Suprapubic skin (tissue), 4 donors: ENCODE results near the gene AFF2. TPM values are rescaled to one million over a fixed set of nuclear protein-coding genes. Genes with fewer than 3 reads are reported as not detected.
"Not testable (repeated sequence)": the region's sequence is repeated elsewhere in the genome, so short reads cannot be mapped to it uniquely, and the experiment has no call there.

Experiments
- DNase-seq, 2 donors: peaks; one replicate each; pipeline ENCODE4 v3.0.0-alpha.2; 2019; ENCODE audit warnings: low spot score in 2 of 2
- H3K27ac ChIP-seq: fragments of 200-600 bp; sonication (generic); one replicate; pipeline ENCODE4 v1.5.1; 2019
- H3K27me3 ChIP-seq: fragments of 200-600 bp; sonication (generic); one replicate; pipeline ENCODE4 v1.5.1; 2019
- H3K36me3 ChIP-seq: fragments of 200-600 bp; sonication (generic); one replicate; pipeline ENCODE4 v1.5.1; 2019
- H3K4me1 ChIP-seq: fragments of 200-600 bp; sonication (generic); one replicate; pipeline ENCODE4 v1.5.1; 2019
- H3K4me3 ChIP-seq: fragments of 200-600 bp; sonication (generic); one replicate; pipeline ENCODE4 v1.5.1; 2019; ENCODE audit warnings: mild to moderate bottlenecking
- H3K9me3 ChIP-seq: fragments of 200-600 bp; sonication (generic); one replicate; pipeline ENCODE4 v1.5.1; 2019
- CTCF ChIP-seq, 2 donors: fragments of 200-600 bp in 1 of 2; fragments of 450-650 bp in 1 of 2; sonication (generic) in 1 of 2; IDR thresholded peaks; one replicate each; pipeline ENCODE4 v1.5.1; 2016 to 2019; ENCODE audit warnings: antibody characterized with exemption in 2 of 2, mild to moderate bottlenecking in 1 of 2, moderate library complexity in 1 of 2
- EP300 ChIP-seq: sonication (generic); formaldehyde crosslinking; IDR thresholded peaks from one replicate; pipeline ENCODE4 v1.6.1; 2017; ENCODE audit warnings: antibody characterized with exemption
- POLR2A ChIP-seq, 2 donors: fragments of 450-650 bp; IDR thresholded peaks; one replicate each; pipeline ENCODE4 v1.6.1; 2017; ENCODE audit warnings: antibody characterized with exemption in 2 of 2, mild to moderate bottlenecking in 2 of 2, moderate library complexity in 2 of 2
- POLR2AphosphoS5 ChIP-seq, 3 donors: sonication (generic); formaldehyde crosslinking; IDR thresholded peaks; one replicate each; pipeline ENCODE4 v1.6.1; 2017; ENCODE audit warnings: antibody characterized with exemption in 3 of 3
- WGBS: methylation state at CpG from one replicate; pipeline ENCODE4 v1.1.5; 2018; 5-methylcytosine and 5-hydroxymethylcytosine counted together
- total RNA-seq, 4 donors: library from RNA; depleted of rRNA; stranded (reverse); fragments of >200 nt; gene quantifications; one replicate each; pipeline ENCODE4 v1.1.0, GENCODE V29; 2016

The AFF2 gene
- total RNA-seq, 4 donors from 2014 or later: 0.72 to 3.0 (median 1.6) TPM

DNA sequence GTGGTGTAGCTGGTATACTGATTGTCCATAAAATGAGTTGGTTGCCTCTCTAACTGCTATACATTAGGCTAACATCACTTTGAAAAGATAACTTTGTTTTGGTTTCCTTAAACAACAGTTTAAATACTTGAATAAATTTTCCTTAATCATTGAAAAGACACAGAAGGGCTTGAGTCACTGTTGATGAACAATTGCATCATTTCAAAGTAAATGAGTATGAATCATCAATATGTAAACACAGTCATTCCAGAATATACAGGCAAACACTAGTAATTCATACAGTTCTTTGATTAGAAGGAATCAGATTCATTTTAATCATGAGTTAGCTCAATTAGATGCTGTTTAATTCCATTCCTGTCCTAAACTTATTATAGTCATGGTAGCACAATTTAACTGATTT, 160.6 kb downstream of the AFF2 start:
- TF ChIP-seq CTCF (IDR thresholded peaks at IDR 0.05): no peak
- TF ChIP-seq POLR2AphosphoS5 (IDR thresholded peaks at IDR 0.05): no peak
- no peak for TF ChIP-seq POLR2A (IDR thresholded peaks at IDR 0.05)
- no peak for TF ChIP-seq EP300
- H3K9me3 ChIP-seq: no peaks in the 10 kb centered on the region

DNA sequence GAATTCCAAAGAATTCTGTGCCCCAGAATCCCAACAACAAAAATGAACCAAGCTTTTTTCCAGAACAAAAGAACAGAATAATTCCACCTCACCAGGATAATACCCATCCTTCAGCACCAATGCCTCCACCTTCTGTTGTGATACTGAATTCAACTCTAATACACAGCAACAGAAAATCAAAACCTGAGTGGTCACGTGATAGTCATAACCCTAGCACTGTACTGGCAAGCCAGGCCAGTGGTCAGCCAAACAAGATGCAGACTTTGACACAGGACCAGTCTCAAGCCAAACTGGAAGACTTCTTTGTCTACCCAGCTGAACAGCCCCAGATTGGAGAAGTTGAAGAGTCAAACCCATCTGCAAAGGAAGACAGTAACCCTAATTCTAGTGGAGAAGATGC, 161.6 kb downstream of the AFF2 start:
- 53% methylated on average over 1 of the region's 1 CpG for WGBS
- no peaks in the 10 kb centered on the region for H3K27me3 ChIP-seq
- no peak overlapping the region for H3K27ac ChIP-seq
- H3K9me3 ChIP-seq: no peaks in the 10 kb centered on the region
- TF ChIP-seq POLR2A (IDR thresholded peaks at IDR 0.05) (no peak), CTCF (IDR thresholded peaks at IDR 0.05) (no peak), EP300 (no peak), POLR2AphosphoS5 (IDR thresholded peaks at IDR 0.05) (no peak)
- no peak overlapping the region for H3K4me3 ChIP-seq
- DNase-seq: no peak
- no peaks in the 10 kb centered on the region for H3K4me1 ChIP-seq
- H3K36me3 ChIP-seq: no peaks in the 10 kb centered on the region

More for the DNA sequence above, 160.6 kb downstream of the AFF2 start:
- Histone ChIP-seq H3K4me1 (no peaks in the 10 kb centered on the region), H3K4me3 (no peak overlapping the region), H3K36me3 (no peaks in the 10 kb centered on the region), H3K27ac (no peak overlapping the region), H3K27me3 (no peaks in the 10 kb centered on the region)
- no peak for DNase-seq

GRCh38 chrX:148664171-148664570, 163.8 kb downstream of the AFF2 start:
- no peak overlapping the region for H3K27ac ChIP-seq
- no peak for DNase-seq
- no peaks in the 10 kb centered on the region for H3K4me1 ChIP-seq
- no peak for TF ChIP-seq POLR2AphosphoS5 (IDR thresholded peaks at IDR 0.05)
- no peak for TF ChIP-seq EP300
- TF ChIP-seq CTCF (IDR thresholded peaks at IDR 0.05): no peak
- no peak overlapping the region for H3K4me3 ChIP-seq
- WGBS: 89% methylated on average over 1 of the region's 1 CpG
- no peaks in the 10 kb centered on the region for H3K36me3 ChIP-seq
- peaks cover 3% of the 10 kb centered on the region for H3K9me3 ChIP-seq
- no peaks in the 10 kb centered on the region for H3K27me3 ChIP-seq

GRCh38 chrX:148664995-148665394, 164.6 kb downstream of the AFF2 start:
- H3K4me3 ChIP-seq: no peak overlapping the region
- WGBS: 82% methylated on average over 3 of the region's 3 CpGs
- TF ChIP-seq POLR2AphosphoS5 (IDR thresholded peaks at IDR 0.05) (no peak), POLR2A (IDR thresholded peaks at IDR 0.05) (no peak), EP300 (no peak), CTCF (IDR thresholded peaks at IDR 0.05) (no peak)
- H3K36me3 ChIP-seq: no peaks in the 10 kb centered on the region
- H3K27me3 ChIP-seq: no peaks in the 10 kb centered on the region
- H3K9me3 ChIP-seq: peaks cover 3% of the 10 kb centered on the region
- no peak for DNase-seq
- no peaks in the 10 kb centered on the region for H3K4me1 ChIP-seq
- H3K27ac ChIP-seq: no peak overlapping the region

- WGBS: 68% methylated on average over 3 of the region's 3 CpGs
- not testable (repeated sequence) for H3K9me3 ChIP-seq, DNase-seq, H3K4me3 ChIP-seq, H3K4me1 ChIP-seq, H3K36me3 ChIP-seq, H3K27ac ChIP-seq, H3K27me3 ChIP-seq
Observed at GRCh38 chrX:148669175-148669574, 168.8 kb downstream of the AFF2 start.

GRCh38 chrX:148670277-148670676, 169.9 kb downstream of the AFF2 start:
- H3K9me3 ChIP-seq: peaks cover 3% of the 10 kb centered on the region
- H3K27me3 ChIP-seq: no peaks in the 10 kb centered on the region
- DNase-seq: no peak
- TF ChIP-seq EP300 (no peak), CTCF (IDR thresholded peaks at IDR 0.05) (no peak), POLR2A (IDR thresholded peaks at IDR 0.05) (no peak), POLR2AphosphoS5 (IDR thresholded peaks at IDR 0.05) (no peak)
- no peak overlapping the region for H3K27ac ChIP-seq
- 81% methylated on average over 3 of the region's 3 CpGs for WGBS
- no peaks in the 10 kb centered on the region for H3K36me3 ChIP-seq
- H3K4me3 ChIP-seq: no peak overlapping the region
- no peaks in the 10 kb centered on the region for H3K4me1 ChIP-seq
